ENCODE results near the gene MACF1.
"Not testable (repeated sequence)": the region's sequence is repeated elsewhere in the genome, so short reads cannot be mapped to it uniquely, and the experiment has no call there.

Gene MACF1

GRCh38 chr1:39515131-39516086 lies 310.9 kb downstream of the MACF1 start:
- DNase-seq (ENCODE audit: low read depth in 2 of 2): not testable (repeated sequence)

GRCh38 chr1:39516841-39517240 lies 312.3 kb downstream of the MACF1 start:
- not testable (repeated sequence) for DNase-seq (ENCODE audit: low read depth in 2 of 2)

GRCh38 chr1:39517936-39518335 lies 313.4 kb downstream of the MACF1 start:
- not testable (repeated sequence) for DNase-seq (ENCODE audit: low read depth in 2 of 2)

- not testable (repeated sequence) for DNase-seq (ENCODE audit: low read depth in 2 of 2)
Measured at GRCh38 chr1:39519376-39519775, 314.9 kb downstream of the MACF1 start.

GRCh38 chr1:39522221-39522620 lies 317.7 kb downstream of the MACF1 start:
- not testable (repeated sequence) for DNase-seq (ENCODE audit: low read depth in 2 of 2)

GRCh38 chr1:39522661-39523567 lies 318.4 kb downstream of the MACF1 start:
- DNase-seq (ENCODE audit: low read depth in 2 of 2): no peak

GRCh38 chr1:39524171-39524570 lies 319.7 kb downstream of the MACF1 start:
- DNase-seq (ENCODE audit: low read depth in 2 of 2): no peak

- DNase-seq (ENCODE audit: low read depth in 2 of 2): no peak
Measured at GRCh38 chr1:39524591-39525365, 320.3 kb downstream of the MACF1 start.

- DNase-seq (ENCODE audit: low read depth in 2 of 2): peak in 1 of 2 donors; percentile 19
Measured at GRCh38 chr1:39525366-39526165, 321.1 kb downstream of the MACF1 start.

GRCh38 chr1:39526466-39527189 lies 322.1 kb downstream of the MACF1 start:
- DNase-seq (ENCODE audit: low read depth in 2 of 2): no peak

- DNase-seq (ENCODE audit: low read depth in 2 of 2): not testable (repeated sequence)
Measured at GRCh38 chr1:39527190-39527579, 322.7 kb downstream of the MACF1 start.

GRCh38 chr1:39528082-39528481 lies 323.6 kb downstream of the MACF1 start:
- DNase-seq (ENCODE audit: low read depth in 2 of 2): no peak

- DNase-seq (ENCODE audit: low read depth in 2 of 2): no peak
Measured at GRCh38 chr1:39529901-39530535, 325.5 kb downstream of the MACF1 start.

- DNase-seq (ENCODE audit: low read depth in 2 of 2): no peak
Measured at GRCh38 chr1:39531526-39531925, 327.0 kb downstream of the MACF1 start.

GRCh38 chr1:39533442-39533841 lies 328.9 kb downstream of the MACF1 start:
- DNase-seq (ENCODE audit: low read depth in 2 of 2): no peak

Data from stimulated activated CD8-positive, alpha-beta memory T cell treated with anti-CD3 and anti-CD28 coated beads, Interleukin-7, amount 100 ng/mL, for 1 hour (primary cell).